Esophagus (tissue), 2 donors: ENCODE data around the gene CDC42BPB. TPM values are rescaled to one million over a fixed set of nuclear protein-coding genes. Genes with fewer than 3 reads are reported as not detected.

Experiments used
- H3K27ac ChIP-seq, 2 donors: one replicate each; pipeline ENCODE4 v1.5.1; 2013; ENCODE audit warnings: low read depth in 2 of 2, mild to moderate bottlenecking in 2 of 2, inconsistent platforms in 1 of 2, low read length in 1 of 2, moderate library complexity in 1 of 2
- H3K27me3 ChIP-seq, 2 donors: one replicate each; pipeline ENCODE4 v1.6.1; 2013; ENCODE audit warnings: low read length in 2 of 2, control low read depth in 1 of 2, mild to moderate bottlenecking in 1 of 2; ENCODE audit not compliant: insufficient read depth in 2 of 2, control insufficient read depth in 1 of 2
- H3K36me3 ChIP-seq, 2 donors: one replicate each; pipeline ENCODE4 v1.6.1; 2013; ENCODE audit warnings: low read length in 1 of 2; ENCODE audit not compliant: control insufficient read depth in 2 of 2, insufficient read depth in 2 of 2
- H3K4me1 ChIP-seq, 2 donors: one replicate each; pipeline ENCODE4 v1.6.1; 2013; ENCODE audit warnings: low read length in 1 of 2; ENCODE audit not compliant: control insufficient read depth in 2 of 2, insufficient read depth in 2 of 2
- H3K4me3 ChIP-seq, 2 donors: one replicate each; pipeline ENCODE4 v1.5.1; 2013; ENCODE audit warnings: low read length in 2 of 2, mild to moderate bottlenecking in 2 of 2, low read depth in 1 of 2, moderate library complexity in 1 of 2
- H3K9me3 ChIP-seq, 2 donors: one replicate each; pipeline ENCODE4 v1.6.1; 2013; ENCODE audit warnings: mild to moderate bottlenecking in 2 of 2, low read depth in 1 of 2, low read length in 1 of 2, moderate library complexity in 1 of 2; ENCODE audit not compliant: control insufficient read depth in 2 of 2, insufficient read depth in 1 of 2
- WGBS, 2 donors: extraction: QIAGEN DNeasy Blood & Tissue Kit; methylation state at CpG; one replicate each; pipeline ENCODE4 v1.1.7; 2013; 5-methylcytosine and 5-hydroxymethylcytosine counted together
- polyA plus RNA-seq, 2 donors: library from polyadenylated mRNA; stranded (reverse); fragments of 200-250 nt; gene quantifications; one replicate each; pipeline ENCODE4 v1.2.3, GENCODE V29; 2013
- donor health status: healthy with polysubstance abuse.
- donor health status: Bipolar disorder and iron deficiency.

The CDC42BPB gene
- polyA plus RNA-seq, 2 donors, result 29.9 to 35.2 TPM

DNA sequence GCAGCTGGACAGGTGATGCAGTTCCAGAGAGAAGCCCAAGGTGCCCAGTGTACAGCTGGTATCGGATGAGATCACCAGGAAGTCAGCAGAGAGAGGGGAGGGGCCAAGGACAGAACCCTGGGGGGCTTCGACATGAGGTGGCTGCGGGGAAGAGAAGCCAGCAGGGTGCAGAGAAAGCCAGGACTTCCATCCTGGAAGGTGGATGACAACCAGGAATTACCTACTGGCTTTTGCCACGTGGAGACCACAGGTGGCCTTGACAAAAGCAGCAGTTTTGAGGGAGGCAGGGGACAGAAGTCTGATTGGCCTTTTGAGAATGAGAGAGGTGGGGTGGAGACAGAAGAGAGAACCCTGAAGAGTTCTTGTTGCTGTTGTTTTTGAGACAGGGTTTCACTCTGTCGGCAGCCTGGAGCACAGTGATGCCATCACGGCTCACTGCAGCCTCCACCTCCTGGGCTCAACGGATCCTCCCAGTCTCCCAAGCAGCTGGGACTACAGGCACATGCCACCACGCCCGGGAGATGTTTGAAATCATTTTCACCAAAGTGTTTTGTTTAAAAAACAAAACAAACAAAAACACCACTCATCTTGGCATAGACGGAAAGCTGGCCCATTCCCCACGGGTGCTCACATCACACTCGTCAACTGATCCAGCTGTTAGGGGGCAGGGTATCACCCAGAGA lies 35.2 kb downstream of the CDC42BPB start:
- Histone ChIP-seq H3K27me3 (no peaks in the 10 kb centered on the region), H3K4me1 (peaks cover 3 to 15% of the 10 kb centered on the region in 2 donors), H3K36me3 (peaks cover 0 to 11% of the 10 kb centered on the region in 2 donors), H3K9me3 (no peaks in the 10 kb centered on the region), H3K4me3 (no peak overlapping the region), H3K27ac (peak overlapping the region in 1 of 2 donors; percentile 74)
- 38% methylated on average over 12 of the region's 12 CpGs for WGBS, 2 donors

DNA sequence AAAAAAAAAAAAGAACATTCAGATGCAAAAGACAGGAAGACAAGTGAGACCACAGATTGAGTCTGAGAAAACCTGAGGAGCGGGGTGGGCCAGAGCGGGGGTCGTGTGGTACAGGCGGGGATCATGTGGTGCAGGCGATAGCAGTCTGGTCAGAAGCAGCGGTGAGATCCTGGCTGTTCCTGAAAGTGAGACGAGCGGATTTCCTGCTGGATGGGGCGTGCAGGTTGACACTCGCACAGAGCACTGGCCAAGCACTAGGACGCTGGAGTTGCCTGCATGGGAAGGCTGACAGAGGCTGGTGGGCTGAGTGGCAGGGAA lies 35.7 kb downstream of the CDC42BPB start:
- Histone ChIP-seq H3K27ac (peak overlapping the region in 1 of 2 donors; percentile 74), H3K27me3 (no peaks in the 10 kb centered on the region), H3K4me3 (no peak overlapping the region), H3K4me1 (peaks cover 3 to 15% of the 10 kb centered on the region in 2 donors), H3K9me3 (no peaks in the 10 kb centered on the region), H3K36me3 (peaks cover 0 to 11% of the 10 kb centered on the region in 2 donors)
- WGBS, 2 donors, result 59 to 78% methylated on average over 11 of the region's 11 CpGs

DNA sequence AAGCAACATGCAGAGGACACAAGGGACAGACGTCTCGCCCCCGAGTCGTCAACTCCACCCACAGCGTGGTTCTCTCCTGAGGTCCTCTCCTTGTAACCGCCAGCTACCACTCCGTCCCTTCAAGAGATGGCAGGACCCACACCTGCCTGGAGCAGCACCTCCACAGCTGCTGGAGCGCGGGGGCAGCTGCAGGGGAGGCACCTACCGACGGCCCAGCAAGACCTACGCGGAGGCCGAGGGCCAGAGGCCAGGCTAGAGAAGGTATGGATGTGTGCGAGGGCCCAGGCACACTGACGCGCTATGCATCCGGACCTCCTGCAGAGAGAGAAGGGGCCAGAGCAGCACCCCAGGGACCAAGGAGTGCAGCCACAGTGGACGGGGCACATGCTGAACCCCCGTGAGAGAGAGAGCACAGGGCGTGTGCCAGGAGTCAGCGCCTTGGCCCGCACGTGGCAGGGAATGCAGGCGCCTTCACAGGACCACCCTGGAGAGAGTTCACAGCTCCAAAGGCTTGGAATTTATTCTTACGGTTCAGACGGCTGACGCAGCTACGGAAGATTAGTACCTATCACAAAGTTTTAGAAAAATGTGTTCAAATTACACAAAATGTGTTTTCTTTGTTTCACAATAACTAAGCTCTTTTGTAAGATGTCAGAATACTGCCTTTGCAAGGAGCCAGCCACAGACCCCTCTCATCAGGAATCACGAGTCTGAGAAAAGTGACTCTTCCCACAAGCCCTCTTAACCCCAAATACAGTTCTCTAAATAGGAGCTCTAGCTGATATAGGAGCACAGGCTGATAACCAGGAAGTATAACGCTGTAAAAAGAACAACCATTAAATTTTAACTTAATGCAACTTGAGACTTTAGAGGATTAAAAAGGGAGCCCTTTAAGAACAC lies 36.8 kb downstream of the CDC42BPB start:
- Histone ChIP-seq H3K36me3 (peaks cover 0 to 11% of the 10 kb centered on the region in 2 donors), H3K9me3 (no peaks in the 10 kb centered on the region), H3K27ac (no peak overlapping the region), H3K4me1 (peaks cover 7 to 20% of the 10 kb centered on the region in 2 donors), H3K4me3 (no peak overlapping the region), H3K27me3 (no peaks in the 10 kb centered on the region)
- WGBS, 2 donors, result 92 to 93% methylated on average over 31 of the region's 31 CpGs

DNA sequence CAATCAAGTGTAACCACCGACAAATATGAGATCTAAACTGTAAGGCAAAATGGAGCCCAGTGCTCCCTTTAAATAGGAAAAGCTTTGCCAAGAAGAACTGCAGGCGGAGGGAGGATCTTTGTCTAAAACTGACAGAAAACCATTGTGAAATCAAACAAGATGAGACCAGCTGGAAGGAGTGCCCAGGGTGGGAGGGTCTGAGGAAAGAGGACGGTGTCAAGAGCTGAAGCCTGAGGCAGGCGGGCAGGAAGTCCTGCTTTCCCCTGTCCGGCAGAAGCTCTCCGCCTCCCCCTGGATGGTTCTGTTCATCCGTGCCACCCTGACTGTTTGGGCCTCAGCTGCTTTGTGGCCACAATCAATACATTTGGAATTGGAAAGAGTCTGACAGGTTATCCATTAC lies 37.5 kb downstream of the CDC42BPB start:
- Histone ChIP-seq H3K4me1 (peaks cover 7 to 18% of the 10 kb centered on the region in 2 donors), H3K27me3 (no peaks in the 10 kb centered on the region), H3K27ac (no peak overlapping the region), H3K4me3 (no peak overlapping the region), H3K9me3 (no peaks in the 10 kb centered on the region), H3K36me3 (peaks cover 0 to 11% of the 10 kb centered on the region in 2 donors)
- 57 to 63% methylated on average over 7 of the region's 7 CpGs for WGBS, 2 donors

DNA sequence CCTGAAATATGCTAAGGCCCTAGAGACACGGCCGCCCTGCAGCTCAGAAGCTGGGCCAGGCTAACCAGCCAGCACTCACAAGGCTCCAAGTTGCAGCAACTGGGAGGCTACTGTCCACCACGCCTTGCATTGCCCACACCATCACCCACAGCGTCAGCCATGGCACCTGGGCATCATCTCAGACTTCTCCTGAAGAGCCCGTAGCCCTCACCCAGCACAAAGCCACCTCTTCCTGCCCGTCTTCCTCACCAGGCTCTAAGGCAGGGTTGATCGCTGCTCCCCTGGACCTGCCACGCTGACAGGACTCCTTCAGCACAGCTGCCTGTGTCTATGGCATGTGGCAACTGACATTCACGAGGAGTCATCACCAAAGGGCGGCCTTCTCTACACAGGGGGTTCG lies 38.1 kb downstream of the CDC42BPB start:
- Histone ChIP-seq H3K27me3 (no peaks in the 10 kb centered on the region), H3K36me3 (peaks cover 0 to 11% of the 10 kb centered on the region in 2 donors), H3K9me3 (no peaks in the 10 kb centered on the region), H3K4me3 (no peak overlapping the region), H3K27ac (peak overlapping the region in 1 of 2 donors; percentile 10), H3K4me1 (peaks cover 7 to 18% of the 10 kb centered on the region in 2 donors)
- 93 to 95% methylated on average over 11 of the region's 11 CpGs for WGBS, 2 donors

DNA sequence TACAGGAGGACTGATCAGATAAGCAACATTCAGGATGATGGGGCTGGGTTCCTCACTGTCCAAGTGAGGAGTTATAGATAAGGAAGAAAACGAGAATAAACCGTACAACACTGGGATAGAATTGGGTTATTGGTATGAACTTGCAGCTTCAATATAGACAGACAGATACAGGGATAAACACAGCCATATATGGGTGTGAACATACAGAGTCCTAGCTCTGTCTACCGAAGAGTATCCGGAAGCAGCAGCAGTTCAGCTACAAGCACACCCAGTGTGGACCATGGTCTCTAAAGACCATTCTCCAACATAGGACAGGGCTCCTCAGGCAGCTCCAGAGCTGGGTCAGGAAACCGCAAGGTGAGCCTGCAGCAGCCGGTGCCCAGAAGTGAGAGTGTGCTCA lies 40.8 kb downstream of the CDC42BPB start:
- Histone ChIP-seq H3K9me3 (no peaks in the 10 kb centered on the region), H3K4me3 (no peak overlapping the region), H3K27ac (no peak overlapping the region), H3K27me3 (no peaks in the 10 kb centered on the region), H3K4me1 (peaks cover 7 to 14% of the 10 kb centered on the region in 2 donors), H3K36me3 (peaks cover 0 to 11% of the 10 kb centered on the region in 2 donors)
- 83 to 89% methylated on average over 6 of the region's 6 CpGs for WGBS, 2 donors

DNA sequence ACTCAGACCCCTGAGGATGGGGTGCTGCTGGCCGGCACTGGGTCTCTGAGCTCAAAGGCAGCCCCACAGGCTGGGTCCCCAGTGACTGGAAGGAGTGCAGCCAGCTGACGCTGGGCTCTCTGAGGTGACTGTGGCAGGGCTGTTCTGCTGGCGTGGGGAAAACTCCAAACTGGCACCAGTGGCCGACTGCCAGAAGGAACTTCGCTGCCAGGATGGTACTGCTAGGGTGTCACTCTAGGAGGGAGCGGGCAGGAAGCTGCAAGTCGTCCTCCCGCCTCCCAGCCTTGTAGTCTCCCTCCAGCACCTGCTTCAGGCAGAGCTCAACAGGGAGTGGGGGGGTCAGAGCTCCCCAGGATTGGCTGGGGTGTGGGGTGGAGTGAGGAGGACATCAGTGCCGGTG lies 41.3 kb downstream of the CDC42BPB start:
- 49 to 50% methylated on average over 9 of the region's 9 CpGs for WGBS, 2 donors
- Histone ChIP-seq H3K9me3 (no peaks in the 10 kb centered on the region), H3K27ac (peak overlapping the region in 1 of 2 donors; percentile 54), H3K36me3 (peaks cover 0 to 11% of the 10 kb centered on the region in 2 donors), H3K27me3 (no peaks in the 10 kb centered on the region), H3K4me3 (no peak overlapping the region), H3K4me1 (peaks cover 7 to 15% of the 10 kb centered on the region in 2 donors)

DNA sequence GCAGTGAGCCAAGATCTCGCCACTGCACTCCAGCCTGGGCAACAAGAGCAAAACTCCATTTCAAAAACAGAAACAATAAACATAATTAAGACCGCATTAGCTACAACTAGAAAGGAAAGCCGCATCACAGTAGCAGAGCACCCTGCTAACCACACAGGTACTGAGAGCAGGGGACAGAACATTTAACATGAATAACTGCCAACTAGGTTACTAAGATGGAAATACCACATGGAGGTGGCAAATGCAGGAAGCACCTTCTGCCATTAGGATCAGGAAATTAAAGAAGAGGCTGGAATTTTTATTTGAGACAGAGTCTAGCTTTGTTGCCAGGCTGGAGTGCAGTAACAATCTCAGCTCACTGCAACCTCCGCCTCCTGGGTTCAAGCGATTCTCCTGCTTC lies 41.9 kb downstream of the CDC42BPB start:
- 86 to 88% methylated on average over 5 of the region's 5 CpGs for WGBS, 2 donors
- Histone ChIP-seq H3K27me3 (no peaks in the 10 kb centered on the region), H3K27ac (no peak overlapping the region), H3K9me3 (no peaks in the 10 kb centered on the region), H3K4me1 (peaks cover 7 to 16% of the 10 kb centered on the region in 2 donors), H3K4me3 (no peak overlapping the region), H3K36me3 (peaks cover 0 to 10% of the 10 kb centered on the region in 2 donors)

DNA sequence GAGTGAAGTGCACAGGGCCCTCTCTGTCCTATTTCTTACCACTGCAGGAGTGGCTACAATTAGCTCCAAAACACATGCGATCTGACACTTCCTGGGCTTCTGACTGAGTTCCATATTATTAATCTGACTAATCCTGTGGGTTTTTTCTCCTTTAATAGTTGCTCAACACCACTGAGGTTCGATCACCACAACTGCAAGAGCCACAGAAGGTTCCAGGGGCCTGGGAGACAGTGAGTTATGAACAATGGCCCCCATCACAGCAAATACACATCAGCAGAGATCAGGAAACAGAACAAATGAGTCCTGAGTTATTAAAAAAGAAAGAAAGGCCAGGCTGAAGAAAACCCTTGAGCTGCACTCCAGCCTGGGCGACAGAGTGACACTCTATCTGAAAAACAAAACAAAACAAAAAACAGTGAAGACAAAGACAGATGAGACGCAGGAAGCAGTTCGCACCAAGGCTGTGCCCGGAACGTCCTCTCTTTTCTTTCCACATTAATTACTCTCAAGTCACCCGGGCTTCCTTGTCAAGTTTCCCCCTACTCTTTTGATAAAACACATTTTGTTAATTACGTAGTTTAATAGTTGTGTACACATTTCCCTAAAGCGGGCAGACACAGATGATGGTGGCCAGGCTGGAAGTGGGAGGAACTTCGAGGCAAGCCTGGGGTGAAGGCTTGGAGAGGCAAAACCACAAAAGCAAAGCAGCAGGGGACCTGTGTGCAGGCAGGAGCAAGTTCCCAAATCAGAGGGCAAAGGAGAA lies 42.7 kb downstream of the CDC42BPB start:
- peak overlapping the region; percentile 22 to 37 for H3K27ac ChIP-seq
- peaks cover 0 to 10% of the 10 kb centered on the region in 2 donors for H3K36me3 ChIP-seq
- H3K9me3 ChIP-seq, result no peaks in the 10 kb centered on the region
- H3K27me3 ChIP-seq, result no peaks in the 10 kb centered on the region
- H3K4me3 ChIP-seq, result no peak overlapping the region
- peaks cover 7 to 14% of the 10 kb centered on the region in 2 donors for H3K4me1 ChIP-seq
- WGBS, 2 donors, result 46 to 50% methylated on average over 11 of the region's 11 CpGs
